ENCODE data around the gene PSMG4. TPM values are rescaled to one million over a fixed set of nuclear protein-coding genes. Genes with fewer than 3 reads are reported as not detected.

PSMG4 gene
- total and polyA plus RNA-seq, 8 donors: 4.0 to 92.7 (median 27.4) TPM

DNA sequence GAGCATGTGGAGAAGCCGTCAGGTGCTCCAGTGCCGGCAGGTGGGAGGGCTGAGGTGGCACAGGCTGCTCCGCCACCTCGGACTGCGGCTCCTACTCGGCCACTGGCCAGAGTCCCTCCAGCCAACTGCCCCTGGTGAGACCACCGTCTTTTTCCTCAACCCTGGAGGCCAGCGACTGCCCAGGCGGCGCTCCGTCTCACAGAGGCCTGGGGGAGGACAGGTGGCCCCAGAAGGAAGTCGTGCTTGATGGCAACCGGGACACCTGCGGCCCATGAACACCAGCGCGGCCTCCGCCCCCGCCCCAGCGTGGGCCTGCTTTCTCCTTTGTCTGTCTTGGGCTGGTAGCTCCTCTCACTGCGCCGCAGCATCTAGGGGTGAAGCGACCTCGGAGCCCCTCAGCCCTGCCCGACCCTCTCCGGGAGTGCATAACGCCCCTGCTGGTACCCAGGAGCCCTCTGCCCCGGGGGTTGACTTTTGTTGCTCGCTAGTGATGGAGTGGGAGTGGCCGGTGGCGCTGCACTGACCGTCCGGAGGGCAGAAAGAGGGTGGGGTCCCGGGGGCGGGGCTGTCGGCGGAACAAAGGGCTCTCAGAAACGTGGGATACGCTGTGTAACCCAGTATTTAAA lies 30.6 kb upstream of the PSMG4 start:
- no peaks in the 10 kb centered on the region for H3K9me3 ChIP-seq
- DNase-seq: peak in 1 of 2 donors; percentile 69
- peaks cover 40 to 62% (median 57%) of the 10 kb centered on the region in 4 donors for H3K4me1 ChIP-seq
- H3K27ac ChIP-seq: peak overlapping the region in 4 of 5 donors; percentile 13 to 47 (median 26)
- no peak for TF ChIP-seq POLR2AphosphoS5 (IDR thresholded peaks at IDR 0.05)
- no peak for TF ChIP-seq EP300 (IDR thresholded peaks at IDR 0.05)
- TF ChIP-seq, protein P1, sequence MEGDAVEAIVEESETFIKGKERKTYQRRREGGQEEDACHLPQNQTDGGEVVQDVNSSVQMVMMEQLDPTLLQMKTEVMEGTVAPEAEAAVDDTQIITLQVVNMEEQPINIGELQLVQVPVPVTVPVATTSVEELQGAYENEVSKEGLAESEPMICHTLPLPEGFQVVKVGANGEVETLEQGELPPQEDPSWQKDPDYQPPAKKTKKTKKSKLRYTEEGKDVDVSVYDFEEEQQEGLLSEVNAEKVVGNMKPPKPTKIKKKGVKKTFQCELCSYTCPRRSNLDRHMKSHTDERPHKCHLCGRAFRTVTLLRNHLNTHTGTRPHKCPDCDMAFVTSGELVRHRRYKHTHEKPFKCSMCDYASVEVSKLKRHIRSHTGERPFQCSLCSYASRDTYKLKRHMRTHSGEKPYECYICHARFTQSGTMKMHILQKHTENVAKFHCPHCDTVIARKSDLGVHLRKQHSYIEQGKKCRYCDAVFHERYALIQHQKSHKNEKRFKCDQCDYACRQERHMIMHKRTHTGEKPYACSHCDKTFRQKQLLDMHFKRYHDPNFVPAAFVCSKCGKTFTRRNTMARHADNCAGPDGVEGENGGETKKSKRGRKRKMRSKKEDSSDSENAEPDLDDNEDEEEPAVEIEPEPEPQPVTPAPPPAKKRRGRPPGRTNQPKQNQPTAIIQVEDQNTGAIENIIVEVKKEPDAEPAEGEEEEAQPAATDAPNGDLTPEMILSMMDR (IDR thresholded peaks at IDR 0.05): no peak
- no peak for TF ChIP-seq POLR2A (IDR thresholded peaks at IDR 0.05)
- peaks cover 22 to 74% (median 72%) of the 10 kb centered on the region in 3 donors for H3K27me3 ChIP-seq
- 1 to 5% (median 4%) methylated on average over 7 to 38 of the region's 38 CpGs for WGBS, 5 donors
- intact Hi-C loops (cut with DNase I; ENCODE audit: low total_unique reads): no loop called here
- H3K4me3 ChIP-seq: peak overlapping the region; percentile 37 to 59 (median 38)
- H3K36me3 ChIP-seq: no peaks in the 10 kb centered on the region

DNA sequence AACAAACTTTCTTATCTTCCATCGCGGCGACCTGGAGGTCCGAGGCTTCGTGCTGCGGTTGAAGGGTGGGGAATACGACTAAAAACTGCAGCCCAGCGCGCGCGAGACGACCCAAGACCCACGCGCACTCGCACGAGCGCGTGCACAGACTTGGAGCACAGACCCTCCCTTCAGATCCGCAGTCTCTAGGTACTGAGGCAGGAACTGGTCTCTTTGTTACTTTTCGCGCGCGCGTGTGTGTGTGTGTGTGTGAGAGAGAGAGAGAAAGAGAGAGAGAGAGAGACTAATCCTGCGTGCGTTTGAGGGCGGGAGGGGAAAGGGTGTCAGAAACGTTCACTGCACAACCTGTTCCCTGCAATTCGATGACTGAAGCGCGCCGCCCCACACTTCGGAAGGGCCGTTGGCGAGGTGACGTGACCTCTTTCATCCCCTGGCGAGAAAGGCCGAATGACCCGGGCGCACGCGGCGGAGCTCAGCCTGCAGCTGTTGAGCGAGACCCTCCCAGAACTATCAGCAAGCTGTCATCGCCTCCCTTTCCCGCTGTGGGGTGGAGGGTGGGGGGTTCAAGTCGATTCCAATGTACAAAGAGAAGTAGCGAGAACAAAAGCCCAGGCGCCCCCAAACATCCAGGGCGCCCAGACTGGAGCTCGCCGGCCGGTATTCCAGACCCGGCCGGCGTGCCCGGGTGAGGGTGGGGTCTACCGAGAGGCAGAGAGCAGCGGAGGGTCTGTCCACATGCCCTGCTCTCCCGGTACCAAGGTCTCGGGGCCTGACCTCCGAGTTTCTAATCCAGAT lies 29.8 kb upstream of the PSMG4 start:
- peaks cover 40 to 62% (median 57%) of the 10 kb centered on the region in 4 donors for H3K4me1 ChIP-seq
- WGBS, 5 donors: 2 to 4% (median 3%) methylated on average over 39 to 62 of the region's 62 CpGs

DNA sequence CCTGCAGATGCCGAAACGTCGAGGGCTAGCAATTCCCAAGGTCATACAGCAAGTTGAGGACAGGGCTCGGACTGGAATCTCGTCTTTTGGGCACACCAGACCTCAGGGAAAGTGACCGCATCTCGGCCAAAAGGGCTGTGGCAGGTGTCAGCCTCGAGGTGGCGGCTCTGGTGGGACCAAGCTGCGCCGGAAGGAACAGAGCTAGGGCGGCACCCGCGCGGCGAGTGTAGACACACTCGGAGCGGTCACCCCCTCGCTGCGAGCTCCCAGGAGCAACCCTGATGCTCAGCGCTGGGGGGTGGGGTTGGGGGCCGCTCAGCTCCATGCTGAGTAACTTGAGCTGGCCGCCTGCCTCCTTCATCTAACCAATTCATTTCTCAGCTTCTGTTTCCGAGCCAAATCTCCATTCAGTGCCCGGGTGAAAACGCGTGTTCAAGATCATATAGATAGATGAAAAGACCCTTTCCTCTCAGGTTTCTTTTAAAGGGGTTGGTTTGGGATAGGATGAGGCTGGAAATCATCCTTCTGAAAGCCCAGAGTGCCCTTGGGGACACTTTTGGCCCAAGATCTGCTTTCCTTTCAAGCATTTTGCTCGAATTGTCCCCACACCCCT lies 29.1 kb upstream of the PSMG4 start:
- no peak for TF ChIP-seq POLR2A (IDR thresholded peaks at IDR 0.05)
- TF ChIP-seq POLR2AphosphoS5 (IDR thresholded peaks at IDR 0.05): no peak
- TF ChIP-seq, protein P1 (IDR thresholded peaks at IDR 0.05): no peak
- TF ChIP-seq EP300 (IDR thresholded peaks at IDR 0.05): no peak
- Histone ChIP-seq H3K4me3 (peak overlapping the region in 3 of 4 donors; percentile 38 to 59 (median 39)), H3K9me3 (no peaks in the 10 kb centered on the region), H3K27ac (peak overlapping the region in 1 of 5 donors; percentile 8), H3K36me3 (no peaks in the 10 kb centered on the region), H3K27me3 (peaks cover 22 to 89% (median 83%) of the 10 kb centered on the region in 3 donors), H3K4me1 (peaks cover 40 to 62% (median 57%) of the 10 kb centered on the region in 4 donors)
- WGBS, 5 donors: 3 to 14% (median 4%) methylated on average over 23 to 28 of the region's 28 CpGs
- intact Hi-C loops (cut with DNase I; ENCODE audit: low total_unique reads): no loop called here
- DNase-seq: peak in 1 of 2 donors; percentile 73

More for the DNA sequence above, 29.8 kb upstream of the PSMG4 start:
- H3K9me3 ChIP-seq: no peaks in the 10 kb centered on the region
- H3K27ac ChIP-seq: peak overlapping the region in 1 of 5 donors; percentile 8
- peaks cover 22 to 82% (median 78%) of the 10 kb centered on the region in 3 donors for H3K27me3 ChIP-seq
- intact Hi-C loops (cut with DNase I; ENCODE audit: low total_unique reads): no loop called here
- no peaks in the 10 kb centered on the region for H3K36me3 ChIP-seq
- DNase-seq: peak in 1 of 2 donors; percentile 75
- TF ChIP-seq, protein P1 (IDR thresholded peaks at IDR 0.05): no peak
- TF ChIP-seq POLR2A (IDR thresholded peaks at IDR 0.05) (no peak), EP300 (IDR thresholded peaks at IDR 0.05) (no peak), POLR2AphosphoS5 (IDR thresholded peaks at IDR 0.05) (no peak)
- peak overlapping the region; percentile 37 to 59 (median 38) for H3K4me3 ChIP-seq

DNA sequence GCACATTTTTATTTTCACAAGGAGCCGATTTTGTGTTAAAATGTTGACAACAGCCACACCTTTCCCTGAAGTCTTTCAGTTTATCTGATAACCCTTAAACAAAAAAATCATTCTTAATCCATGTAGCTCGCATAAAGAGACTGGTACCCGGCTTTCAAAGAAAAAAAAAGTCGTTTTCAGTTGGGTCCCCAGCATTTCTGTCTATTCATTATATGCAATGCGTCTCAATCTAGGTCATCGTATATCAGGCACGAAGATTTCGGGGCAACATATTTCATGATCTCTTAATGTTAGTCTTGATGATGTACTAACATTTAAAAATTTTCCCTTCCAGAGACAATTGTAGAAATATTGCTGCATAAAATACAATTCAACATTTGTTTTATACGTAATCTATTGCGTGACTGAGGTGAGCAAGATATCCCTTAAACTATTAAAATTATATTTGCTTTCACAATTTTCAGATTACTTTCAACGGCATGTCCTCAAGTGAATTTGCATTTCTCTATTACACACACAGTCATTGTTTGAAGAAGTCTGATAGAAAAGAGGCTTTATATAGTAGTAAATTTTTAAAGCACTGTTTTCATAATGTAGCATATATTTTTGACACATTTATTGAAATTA lies 28.4 kb upstream of the PSMG4 start:
- no peak for DNase-seq
- 13 to 31% (median 17%) methylated on average over 11 of the region's 11 CpGs for WGBS, 5 donors
- intact Hi-C loops (cut with DNase I; ENCODE audit: low total_unique reads): no loop called here
- Histone ChIP-seq H3K4me3 (peak overlapping the region in 2 of 4 donors; percentile 55 to 56), H3K36me3 (no peaks in the 10 kb centered on the region), H3K9me3 (no peaks in the 10 kb centered on the region), H3K27me3 (peaks cover 22 to 96% (median 88%) of the 10 kb centered on the region in 3 donors), H3K4me1 (peaks cover 40 to 62% (median 57%) of the 10 kb centered on the region in 4 donors), H3K27ac (no peak overlapping the region)
- TF ChIP-seq, protein P1 (IDR thresholded peaks at IDR 0.05): no peak
- TF ChIP-seq POLR2AphosphoS5 (IDR thresholded peaks at IDR 0.05) (no peak), POLR2A (IDR thresholded peaks at IDR 0.05) (no peak), EP300 (IDR thresholded peaks at IDR 0.05) (no peak)

Measured in stomach (tissue), 9 donors.